Liver (tissue), 9 donors: ENCODE results near the gene ALDH16A1. TPM values are rescaled to one million over a fixed set of nuclear protein-coding genes. Genes with fewer than 3 reads are reported as not detected.

Experiments used
- DNase-seq: peaks from one replicate; pipeline ENCODE4 v3.0.0-alpha.2; 2017; ENCODE audit warnings: low spot score
- H3K27ac ChIP-seq, 2 donors: one replicate each; pipeline ENCODE4 v1.7.0; 2013; ENCODE audit warnings: inconsistent platforms in 2 of 2, low read length in 2 of 2, control low read depth in 1 of 2, low read depth in 1 of 2, mild to moderate bottlenecking in 1 of 2
- H3K27me3 ChIP-seq, 4 donors: one replicate each; pipeline versions ENCODE4 v1.6.1 to v1.7.0; 2013; ENCODE audit warnings: low read length in 3 of 4, inconsistent platforms in 1 of 4, mild to moderate bottlenecking in 1 of 4, moderate library complexity in 1 of 4; ENCODE audit not compliant: control insufficient read depth in 4 of 4, insufficient read depth in 4 of 4
- H3K36me3 ChIP-seq, 4 donors: one replicate each; pipeline versions ENCODE4 v1.6.1 to v1.7.0; 2013; ENCODE audit warnings: low read length in 3 of 4, mild to moderate bottlenecking in 3 of 4, low read depth in 1 of 4, moderate library complexity in 1 of 4; ENCODE audit not compliant: control insufficient read depth in 4 of 4, insufficient read depth in 3 of 4
- H3K4me1 ChIP-seq, 4 donors: one replicate each; pipeline versions ENCODE4 v1.6.1 to v1.7.0; 2013; ENCODE audit warnings: low read length in 3 of 4, mild to moderate bottlenecking in 3 of 4, moderate library complexity in 1 of 4; ENCODE audit not compliant: control insufficient read depth in 4 of 4, insufficient read depth in 4 of 4
- H3K4me3 ChIP-seq, 3 donors: one replicate each; pipeline versions ENCODE4 v1.6.1 to v1.7.0; 2013; ENCODE audit warnings: low read length in 3 of 3, control low read depth in 1 of 3, low read depth in 1 of 3, mild to moderate bottlenecking in 1 of 3
- H3K9ac ChIP-seq, 2 donors: one replicate each; pipeline ENCODE4 v1.7.0; 2013; ENCODE audit warnings: low read length in 2 of 2, mild to moderate bottlenecking in 2 of 2, moderate library complexity in 2 of 2, control low read depth in 1 of 2, low read depth in 1 of 2
- H3K9me3 ChIP-seq, 4 donors: one replicate each; pipeline versions ENCODE4 v1.6.1 to v1.7.0; 2013; ENCODE audit warnings: low read length in 3 of 4; ENCODE audit not compliant: control insufficient read depth in 4 of 4
- CTCF ChIP-seq: fragments of 150-350 bp; IDR thresholded peaks from 2 replicates; pipeline ENCODE4 v1.5.1; 2017; ENCODE audit warnings: improper control_type of control experiment, low read depth, low read length; ENCODE audit not compliant: missing input control
- EGR1 ChIP-seq, 2 donors: IDR thresholded peaks; 2 replicates each; pipeline ENCODE4 v1.6.1; 2016 to 2018; ENCODE audit warnings: antibody characterized with exemption in 2 of 2, low read depth in 2 of 2
- FOXA1 ChIP-seq: IDR thresholded peaks from 2 replicates; pipeline ENCODE4 v1.6.1; 2016; ENCODE audit warnings: antibody characterized with exemption
- GABPA ChIP-seq, 2 donors: IDR thresholded peaks in 1 of 2; conservative IDR thresholded peaks in 1 of 2; 2 replicates each; pipeline ENCODE4 v1.6.1; 2016; ENCODE audit warnings: antibody characterized with exemption in 2 of 2, mild to moderate bottlenecking in 1 of 2, moderate library complexity in 1 of 2
- HNF4A ChIP-seq, 2 donors: conservative IDR thresholded peaks; 2 replicates each; pipeline ENCODE4 v1.6.1; 2016; ENCODE audit warnings: antibody characterized with exemption in 2 of 2, mild to moderate bottlenecking in 2 of 2
- HNF4G ChIP-seq: IDR thresholded peaks from 2 replicates; pipeline ENCODE4 v1.6.1; 2016; ENCODE audit warnings: antibody characterized with exemption
- NR2F2 ChIP-seq: IDR thresholded peaks from 2 replicates; pipeline ENCODE4 v1.6.1; 2016; ENCODE audit warnings: antibody characterized with exemption
- RAD21 ChIP-seq, 2 donors: IDR thresholded peaks; 2 replicates each; pipeline ENCODE4 v1.6.1; 2016; ENCODE audit warnings: antibody characterized with exemption in 2 of 2, mild to moderate bottlenecking in 2 of 2
- RXRA ChIP-seq, 2 donors: IDR thresholded peaks; 2 replicates each; pipeline ENCODE4 v1.6.1; 2017 to 2018; ENCODE audit warnings: antibody characterized with exemption in 2 of 2, mild to moderate bottlenecking in 1 of 2
- TAF1 ChIP-seq: conservative IDR thresholded peaks from 2 replicates; pipeline ENCODE4 v1.6.1; 2016; ENCODE audit warnings: antibody characterized with exemption, mild to moderate bottlenecking
- YY1 ChIP-seq: IDR thresholded peaks from 2 replicates; pipeline ENCODE4 v1.6.1; 2016; ENCODE audit warnings: antibody characterized with exemption, mild to moderate bottlenecking
- WGBS: extraction: QIAGEN DNeasy Blood & Tissue Kit; methylation state at CpG from one replicate; pipeline ENCODE4 v1.1.7; 2013; 5-methylcytosine and 5-hydroxymethylcytosine counted together
- polyA plus RNA-seq, 2 donors: library from polyadenylated mRNA; stranded (reverse) in 1 of 2; unstranded in 1 of 2; fragments of 200-250 nt in 1 of 2; fragments of >200 nt in 1 of 2; fragmentation: Nextera tagmentation in 1 of 2; extraction: Ambion mirVana in 1 of 2; gene quantifications; one replicate each; pipeline versions ENCODE4 v1.2.1 to v1.2.3, GENCODE V29; 2013 to 2015
- total RNA-seq, 2 donors: library from RNA; depleted of rRNA; stranded (reverse); fragments of >200 nt; gene quantifications; one replicate each; pipeline ENCODE4 v1.2.3, GENCODE V29; 2014
- TF ChIP-seq, protein P1 (sequence below): IDR thresholded peaks from 2 replicates; pipeline ENCODE4 v1.6.1; 2016; ENCODE audit warnings: antibody characterized with exemption, mild to moderate bottlenecking
- donor health status: healthy.
- donor health status: healthy.
- donor health status: healthy.
- donor health status: healthy.
- donor health status: healthy.

ALDH16A1 gene
- total and polyA plus RNA-seq, 4 donors, result 5.2 to 35.8 (median 21.5) TPM

DNA sequence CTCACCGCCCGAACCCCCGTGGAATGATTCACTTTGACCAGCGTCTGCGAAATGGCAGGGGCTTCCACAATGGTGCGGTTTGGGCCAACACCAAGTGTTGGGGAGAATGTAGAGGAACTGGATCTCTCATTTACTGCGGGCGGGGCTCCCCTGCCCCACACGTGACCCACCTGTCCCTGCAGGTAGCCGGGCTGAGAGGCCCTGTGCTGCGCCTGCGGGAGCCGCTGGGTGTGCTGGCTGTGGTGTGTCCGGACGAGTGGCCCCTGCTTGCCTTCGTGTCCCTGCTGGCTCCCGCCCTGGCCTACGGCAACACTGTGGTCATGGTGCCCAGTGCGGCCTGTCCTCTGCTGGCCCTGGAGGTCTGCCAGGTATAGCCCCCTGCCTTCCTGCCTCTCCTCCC, 15.2 kb downstream of the ALDH16A1 start:
- Histone ChIP-seq H3K27me3 (no peaks in the 10 kb centered on the region), H3K4me1 (no peaks in the 10 kb centered on the region), H3K9ac (no peak overlapping the region), H3K4me3 (no peak overlapping the region), H3K9me3 (no peaks in the 10 kb centered on the region), H3K27ac (peak overlapping the region in 1 of 2 donors; percentile 60), H3K36me3 (peaks cover 0 to 17% (median 3%) of the 10 kb centered on the region in 4 donors)
- TF ChIP-seq HNF4G, result no peak
- TF ChIP-seq HNF4A (conservative IDR thresholded peaks at IDR 0.05), result no peak
- no peak for TF ChIP-seq NR2F2
- no peak for TF ChIP-seq YY1
- no peak for TF ChIP-seq TAF1
- no peak for TF ChIP-seq FOXA1
- TF ChIP-seq GABPA (IDR thresholded peaks at IDR 0.05 in 1 of 2, conservative IDR thresholded peaks at IDR 0.05 in 1 of 2), result no peak
- TF ChIP-seq EGR1 (IDR thresholded peaks at IDR 0.05; ENCODE audit: low read depth in 2 of 2), result no peak
- WGBS, result 95% methylated on average over 19 of the region's 19 CpGs
- DNase-seq, result no peak

DNA sequence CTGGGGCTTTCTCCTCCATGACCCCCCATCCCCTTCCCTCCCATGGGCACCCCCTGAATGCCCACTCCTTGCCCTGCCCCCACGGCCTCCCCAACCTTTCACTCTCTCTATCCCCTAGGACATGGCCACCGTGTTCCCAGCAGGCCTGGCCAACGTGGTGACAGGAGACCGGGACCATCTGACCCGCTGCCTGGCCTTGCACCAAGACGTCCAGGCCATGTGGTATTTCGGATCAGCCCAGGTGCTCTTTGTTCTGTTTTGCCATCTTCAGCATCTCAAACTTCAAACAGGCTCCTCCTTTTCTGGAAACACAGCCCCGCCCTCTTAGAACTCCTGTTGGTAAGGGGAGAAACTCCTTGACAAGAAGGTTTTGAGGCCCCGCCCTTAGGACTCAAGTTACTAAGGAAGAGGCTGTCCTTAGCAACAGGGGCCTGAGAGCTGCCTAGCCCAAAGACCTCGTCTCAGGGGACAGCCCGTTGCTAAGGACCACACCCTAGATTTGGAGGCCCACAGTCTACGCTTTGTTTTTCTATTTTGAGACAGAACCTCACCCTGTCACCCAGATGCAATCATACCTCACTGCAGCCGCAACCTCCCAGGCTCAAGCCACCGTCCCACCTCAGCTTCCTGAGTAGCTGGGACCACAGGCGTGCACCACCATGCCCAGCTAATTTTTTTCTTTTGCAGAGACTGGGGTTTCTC, 15.9 kb downstream of the ALDH16A1 start:
- Histone ChIP-seq H3K4me3 (no peak overlapping the region), H3K4me1 (peaks cover 0 to 5% (median 4%) of the 10 kb centered on the region in 4 donors), H3K36me3 (peaks cover 0 to 17% (median 3%) of the 10 kb centered on the region in 4 donors), H3K9me3 (no peaks in the 10 kb centered on the region), H3K27me3 (no peaks in the 10 kb centered on the region), H3K9ac (no peak overlapping the region), H3K27ac (peak overlapping the region in 1 of 2 donors; percentile 60)
- no peak for TF ChIP-seq RXRA (IDR thresholded peaks at IDR 0.05)
- no peak for DNase-seq
- WGBS, result 79% methylated on average over 15 of the region's 15 CpGs

GRCh38 chr19:49469828-49470614, 17.0 kb downstream of the ALDH16A1 start:
- no peak overlapping the region for H3K9ac ChIP-seq
- H3K9me3 ChIP-seq, result no peaks in the 10 kb centered on the region
- 83% methylated on average over 25 of the region's 25 CpGs for WGBS
- H3K36me3 ChIP-seq, result peaks cover 0 to 8% (median under 1%) of the 10 kb centered on the region in 4 donors
- H3K27ac ChIP-seq, result peak overlapping the region in 1 of 2 donors; percentile 7
- no peak for DNase-seq
- H3K4me3 ChIP-seq, result no peak overlapping the region
- H3K4me1 ChIP-seq, result peaks cover 0 to 11% (median 6%) of the 10 kb centered on the region in 4 donors
- H3K27me3 ChIP-seq, result no peaks in the 10 kb centered on the region
- peak in 1 of 2 donors; percentile 50 for TF ChIP-seq RAD21 (IDR thresholded peaks at IDR 0.05)
- no peak for TF ChIP-seq NR2F2
- peak; percentile 14 for TF ChIP-seq CTCF
- TF ChIP-seq, protein P1, sequence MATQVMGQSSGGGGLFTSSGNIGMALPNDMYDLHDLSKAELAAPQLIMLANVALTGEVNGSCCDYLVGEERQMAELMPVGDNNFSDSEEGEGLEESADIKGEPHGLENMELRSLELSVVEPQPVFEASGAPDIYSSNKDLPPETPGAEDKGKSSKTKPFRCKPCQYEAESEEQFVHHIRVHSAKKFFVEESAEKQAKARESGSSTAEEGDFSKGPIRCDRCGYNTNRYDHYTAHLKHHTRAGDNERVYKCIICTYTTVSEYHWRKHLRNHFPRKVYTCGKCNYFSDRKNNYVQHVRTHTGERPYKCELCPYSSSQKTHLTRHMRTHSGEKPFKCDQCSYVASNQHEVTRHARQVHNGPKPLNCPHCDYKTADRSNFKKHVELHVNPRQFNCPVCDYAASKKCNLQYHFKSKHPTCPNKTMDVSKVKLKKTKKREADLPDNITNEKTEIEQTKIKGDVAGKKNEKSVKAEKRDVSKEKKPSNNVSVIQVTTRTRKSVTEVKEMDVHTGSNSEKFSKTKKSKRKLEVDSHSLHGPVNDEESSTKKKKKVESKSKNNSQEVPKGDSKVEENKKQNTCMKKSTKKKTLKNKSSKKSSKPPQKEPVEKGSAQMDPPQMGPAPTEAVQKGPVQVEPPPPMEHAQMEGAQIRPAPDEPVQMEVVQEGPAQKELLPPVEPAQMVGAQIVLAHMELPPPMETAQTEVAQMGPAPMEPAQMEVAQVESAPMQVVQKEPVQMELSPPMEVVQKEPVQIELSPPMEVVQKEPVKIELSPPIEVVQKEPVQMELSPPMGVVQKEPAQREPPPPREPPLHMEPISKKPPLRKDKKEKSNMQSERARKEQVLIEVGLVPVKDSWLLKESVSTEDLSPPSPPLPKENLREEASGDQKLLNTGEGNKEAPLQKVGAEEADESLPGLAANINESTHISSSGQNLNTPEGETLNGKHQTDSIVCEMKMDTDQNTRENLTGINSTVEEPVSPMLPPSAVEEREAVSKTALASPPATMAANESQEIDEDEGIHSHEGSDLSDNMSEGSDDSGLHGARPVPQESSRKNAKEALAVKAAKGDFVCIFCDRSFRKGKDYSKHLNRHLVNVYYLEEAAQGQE, result no peak
